Measurements from ENCODE around the gene KBTBD13.
"Not testable (repeated sequence)": the region's sequence is repeated elsewhere in the genome, so short reads cannot be mapped to it uniquely, and the experiment has no call there.

KBTBD13 gene

GRCh38 chr15:65092911-65093792 lies 16.6 kb downstream of the KBTBD13 start:
- DNase-seq: no peak

GRCh38 chr15:65093793-65094170 lies 17.2 kb downstream of the KBTBD13 start:
- DNase-seq: not testable (repeated sequence)

GRCh38 chr15:65094294-65094995 lies 17.9 kb downstream of the KBTBD13 start:
- DNase-seq: no peak

DNA sequence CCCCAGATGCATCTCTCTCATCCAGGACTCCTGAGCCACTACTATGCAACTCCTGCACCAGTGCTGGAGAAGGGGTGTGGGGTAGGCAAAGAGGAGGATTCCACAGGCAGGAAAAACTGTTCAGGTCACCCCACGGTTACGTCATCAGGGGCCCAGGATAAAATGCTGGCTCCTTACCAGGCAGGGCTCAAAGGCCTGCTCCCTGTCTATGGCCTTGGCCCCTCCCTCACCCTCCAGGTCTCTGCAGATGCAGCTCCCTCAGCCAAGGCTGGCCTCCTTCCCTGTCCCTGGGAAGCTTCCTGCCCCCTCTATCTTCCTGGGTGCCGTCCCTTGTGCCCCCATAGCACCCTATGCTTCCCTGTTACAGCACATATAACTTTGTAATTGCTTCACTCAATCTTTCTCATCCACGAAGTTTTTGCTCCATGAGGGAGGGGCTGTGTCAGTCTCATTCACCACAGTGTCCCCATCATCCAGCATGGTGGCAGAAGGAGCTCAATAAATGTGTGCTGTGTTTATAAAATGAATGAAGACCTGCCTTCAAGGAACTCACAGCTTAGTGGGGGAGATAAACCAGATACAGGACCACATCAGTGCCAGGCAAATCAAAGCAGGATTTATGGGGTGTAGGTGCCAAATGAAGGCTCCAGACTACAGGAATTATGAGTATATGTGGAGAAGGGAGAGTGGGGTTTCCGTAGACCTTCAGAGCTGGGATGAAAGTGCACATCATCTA lies 18.6 kb downstream of the KBTBD13 start:
- DNase-seq: no peak

DNA sequence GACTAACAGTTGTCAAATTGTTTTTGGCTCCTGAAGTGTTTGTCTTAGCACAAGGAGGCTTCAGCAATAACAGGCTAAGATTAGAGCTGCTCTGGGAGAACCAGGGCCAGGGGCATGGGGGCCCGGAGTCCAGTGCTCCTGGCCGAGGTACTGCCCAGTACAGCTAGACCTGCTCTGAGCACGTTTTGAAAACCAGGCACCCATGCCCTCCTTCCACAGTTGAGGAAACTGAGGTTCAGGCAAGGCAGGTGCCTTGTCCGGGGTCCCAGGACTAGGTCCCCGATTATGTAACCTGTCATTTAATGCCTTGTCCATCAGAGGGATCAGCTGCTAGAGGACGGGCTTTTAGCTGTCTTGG lies 19.2 kb downstream of the KBTBD13 start:
- DNase-seq: no peak

- no peak for DNase-seq
Observed at GRCh38 chr15:65096481-65097385, 20.2 kb downstream of the KBTBD13 start.

- DNase-seq: no peak
Observed at GRCh38 chr15:65097651-65098263, 21.2 kb downstream of the KBTBD13 start.

DNA sequence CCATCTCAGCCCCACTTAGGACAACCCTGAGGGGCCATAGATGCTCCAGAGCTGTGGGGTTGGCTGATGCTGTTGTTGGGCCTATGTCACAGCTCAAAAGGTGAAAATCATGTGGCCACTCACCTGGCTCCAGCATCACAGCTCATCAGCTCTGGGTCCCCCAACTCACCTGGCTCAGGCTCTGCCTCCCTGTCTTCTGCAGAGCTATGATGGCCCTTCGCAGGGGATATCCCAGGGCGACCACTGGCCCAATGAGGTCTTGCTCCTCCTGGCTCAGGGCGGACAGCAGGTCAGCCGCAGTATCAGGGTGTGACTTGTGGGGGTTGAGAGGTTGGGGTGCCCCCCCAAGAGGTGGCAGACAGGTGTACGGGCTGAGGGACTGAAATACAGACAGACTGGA lies 22.8 kb downstream of the KBTBD13 start:
- DNase-seq: no peak

DNA sequence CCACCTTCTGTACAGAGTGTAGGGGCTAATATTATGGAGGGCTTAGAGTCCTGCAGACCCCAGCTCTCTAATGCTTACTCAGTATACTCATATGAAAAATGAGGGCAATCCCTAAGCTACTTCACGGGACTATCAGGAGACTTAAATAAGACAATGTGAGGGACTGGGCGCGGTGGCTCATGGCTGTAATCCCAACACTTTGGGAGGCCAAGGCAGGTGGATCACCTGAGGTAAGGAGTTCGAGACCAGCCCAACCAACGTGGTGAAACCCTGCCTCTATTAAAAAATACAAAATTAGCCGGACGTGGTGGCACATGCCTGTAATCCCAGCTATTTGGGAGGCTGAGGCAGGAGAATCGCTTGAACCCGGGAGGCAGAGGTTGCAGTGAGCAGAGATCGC lies 23.3 kb downstream of the KBTBD13 start:
- not testable (repeated sequence) for DNase-seq

DNA sequence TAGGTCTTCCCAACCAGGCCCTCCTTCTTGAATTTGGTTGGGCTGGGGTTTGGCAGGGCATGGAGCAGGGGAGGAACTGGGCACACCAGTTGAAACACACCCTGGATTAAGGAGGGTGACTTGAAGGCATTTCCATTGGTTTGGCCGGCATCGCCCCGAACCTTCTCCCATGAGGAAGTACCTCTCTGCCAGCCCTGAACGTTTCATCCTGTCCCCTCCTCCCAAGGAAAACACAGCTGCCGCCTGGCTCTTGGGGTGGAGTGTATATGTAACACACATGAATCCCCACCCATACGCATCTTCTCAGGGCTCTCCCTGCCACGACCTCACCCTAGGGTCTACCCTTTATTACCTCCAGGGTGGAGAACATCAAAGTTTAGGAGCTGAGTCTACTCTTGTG lies 23.9 kb downstream of the KBTBD13 start:
- no peak for DNase-seq

- peak; percentile 24 for DNase-seq
Observed at GRCh38 chr15:65101411-65101890, 24.9 kb downstream of the KBTBD13 start.

DNA sequence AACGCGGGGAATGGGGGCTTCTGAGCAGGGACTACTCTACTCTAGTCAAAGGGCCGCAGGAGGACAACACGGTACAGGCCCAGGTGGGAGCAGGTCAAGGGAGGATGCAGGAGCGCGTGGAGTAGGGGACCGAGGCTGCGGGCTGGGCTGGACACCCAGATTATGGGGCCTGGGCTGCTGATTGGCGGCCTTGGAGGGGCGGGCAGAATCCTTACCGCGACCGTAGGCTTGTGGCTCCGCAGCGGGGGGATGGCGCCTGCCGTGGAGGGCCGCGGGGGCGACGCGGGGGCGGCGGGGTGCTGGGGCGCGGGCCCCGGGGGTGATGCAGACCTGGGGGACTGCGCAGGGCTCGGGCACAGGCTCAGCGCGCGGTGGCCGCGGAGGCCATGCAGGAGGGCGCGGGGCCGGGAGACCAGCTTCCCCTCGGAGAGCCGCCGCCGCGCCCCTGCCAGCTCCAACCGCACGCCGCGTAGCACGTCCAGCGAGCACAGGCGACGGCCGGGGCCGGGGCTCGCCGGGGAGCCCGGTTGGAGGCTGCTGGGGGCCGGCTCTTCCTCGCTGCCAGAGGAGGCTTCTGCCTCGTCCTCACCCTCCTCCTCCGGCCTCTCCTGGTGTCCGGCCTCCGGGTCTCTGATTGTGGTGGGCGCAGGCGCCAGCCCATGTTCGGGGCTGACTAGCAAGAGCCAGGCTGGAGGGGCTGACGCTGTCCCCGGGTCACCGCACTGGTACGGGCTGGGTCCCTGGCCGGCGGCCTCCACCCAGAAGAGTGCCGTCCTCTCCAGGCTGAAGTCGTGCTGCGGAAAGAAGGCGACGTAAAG lies 25.6 kb downstream of the KBTBD13 start:
- no peak for DNase-seq

DNA sequence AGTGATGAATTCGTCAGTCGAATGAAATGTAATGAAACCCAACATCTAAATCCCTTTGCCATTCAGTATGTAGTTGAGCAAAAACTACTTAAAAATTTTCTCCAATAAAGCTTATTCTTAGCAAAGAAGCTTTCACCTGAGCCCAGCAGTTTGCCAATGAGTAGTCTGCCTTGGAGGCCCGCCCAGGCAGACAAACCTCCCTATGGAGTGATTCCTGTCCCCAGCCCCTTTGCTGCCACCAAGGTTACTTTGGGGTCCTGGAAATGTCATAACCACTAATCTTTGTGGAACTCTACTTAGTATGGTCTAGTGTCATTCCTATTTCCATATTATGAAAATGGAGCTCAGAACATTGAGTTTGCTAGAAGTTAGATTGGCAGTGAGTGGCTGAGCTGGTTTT lies 26.4 kb downstream of the KBTBD13 start:
- DNase-seq: no peak

DNA sequence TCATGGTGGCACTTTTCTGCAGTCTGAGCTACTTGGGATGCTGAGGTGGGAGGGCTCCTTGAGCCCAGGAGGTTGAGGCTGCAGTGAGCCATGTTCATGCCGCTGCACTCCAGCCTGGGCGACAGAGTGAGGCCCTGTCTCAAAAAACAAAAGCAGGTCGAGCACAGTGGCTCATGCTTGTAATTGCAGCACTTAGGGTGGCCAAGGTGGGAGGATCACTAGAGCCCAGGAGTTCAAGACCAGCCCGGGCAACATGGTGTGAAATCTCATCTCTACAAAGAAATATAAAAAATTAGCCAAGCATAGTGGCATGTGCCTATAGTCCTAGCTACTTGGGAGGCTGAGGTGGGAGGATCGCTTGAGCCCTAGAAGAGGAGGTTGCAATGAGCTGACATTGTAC lies 28.5 kb downstream of the KBTBD13 start:
- no peak for DNase-seq

- DNase-seq: no peak
Observed at GRCh38 chr15:65106011-65106590, 29.6 kb downstream of the KBTBD13 start.

GRCh38 chr15:65110676-65111292 lies 34.2 kb downstream of the KBTBD13 start:
- no peak for DNase-seq

DNA sequence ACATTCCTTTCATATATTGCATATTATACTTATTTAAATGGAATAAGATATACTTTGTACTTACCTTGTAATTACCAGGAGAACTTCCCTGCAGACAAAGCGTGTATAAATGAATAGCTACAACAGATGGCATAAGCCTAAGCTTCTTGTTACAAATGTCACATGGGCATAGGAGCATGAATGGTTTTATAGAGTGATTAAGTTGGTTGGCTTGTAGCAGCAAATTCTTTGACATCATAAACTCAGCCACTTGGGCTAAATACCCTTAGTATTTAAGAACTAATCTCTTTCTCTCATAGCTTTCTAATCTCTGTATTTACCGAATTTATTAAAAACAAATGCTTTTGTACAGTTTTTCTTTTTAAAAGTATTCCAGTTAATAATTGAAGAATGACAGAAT lies 38.5 kb downstream of the KBTBD13 start, which contains the start of gene UBAP1L:
UBAP1L (minus strand) TSS at position 115 of the 400 bp plus-strand sequence. CDS start 8,985 bp downstream, outside the sequence.
- peak; percentile 3 for DNase-seq

GRCh38 chr15:65115542-65115941 lies 39.0 kb downstream of the KBTBD13 start:
- peak; percentile 45 for DNase-seq

All from NCI-H1436 (cell line).